Spleen (tissue), 11 donors: ENCODE measurements around the gene PTX3. TPM values are rescaled to one million over a fixed set of nuclear protein-coding genes. Genes with fewer than 3 reads are reported as not detected.

ENCODE experiments used
- DNase-seq: peaks from one replicate; pipeline ENCODE4 v3.0.0-alpha.2; 2020
- H3K27ac ChIP-seq, 8 donors: fragments of 200-600 bp; sonication (generic) in 7 of 8; 1 replicate in 4 of 8; 2 replicates in 4 of 8; pipeline versions ENCODE4 v1.5.0 to v1.8.0; 2016 to 2021; ENCODE audit warnings: inconsistent platforms in 4 of 8, mild to moderate bottlenecking in 4 of 8, moderate library complexity in 1 of 8
- H3K27me3 ChIP-seq, 7 donors: fragments of 200-600 bp; sonication (generic) in 6 of 7; replicated peaks in 1 of 7; 1 replicate in 4 of 7; 2 replicates in 3 of 7; pipeline versions ENCODE4 v1.5.0 to v1.8.0; 2016 to 2021; ENCODE audit warnings: inconsistent platforms in 3 of 7, mild to moderate bottlenecking in 1 of 7
- H3K36me3 ChIP-seq, 6 donors: fragments of 200-600 bp; sonication (generic) in 5 of 6; 1 replicate in 4 of 6; 2 replicates in 2 of 6; pipeline versions ENCODE4 v1.5.0 to v1.8.0; 2016 to 2021; ENCODE audit warnings: inconsistent platforms in 2 of 6
- H3K4me1 ChIP-seq, 6 donors: fragments of 200-600 bp; sonication (generic) in 5 of 6; 1 replicate in 3 of 6; 2 replicates in 3 of 6; pipeline versions ENCODE4 v1.5.0 to v1.8.0; 2016 to 2021; ENCODE audit warnings: inconsistent platforms in 3 of 6
- H3K4me3 ChIP-seq, 8 donors: fragments of 200-600 bp; sonication (generic) in 7 of 8; 1 replicate in 4 of 8; 2 replicates in 4 of 8; pipeline versions ENCODE4 v1.5.0 to v1.8.0; 2016 to 2021; ENCODE audit warnings: inconsistent platforms in 4 of 8, mild to moderate bottlenecking in 4 of 8, moderate library complexity in 2 of 8
- H3K9me3 ChIP-seq, 8 donors: fragments of 200-600 bp; sonication (generic) in 7 of 8; 1 replicate in 4 of 8; 2 replicates in 4 of 8; pipeline versions ENCODE4 v1.5.0 to v1.8.0; 2016 to 2021; ENCODE audit warnings: inconsistent platforms in 4 of 8
- CTCF ChIP-seq, 11 experiments: fragments of 200-600 bp in 7 of 11; fragments of 450-650 bp in 4 of 11; sonication (generic) in 4 of 11; IDR thresholded peaks in 8 of 11; conservative IDR thresholded peaks in 3 of 11; 1 replicate in 7 of 11; 2 replicates in 4 of 11; pipeline versions ENCODE4 v1.4.0 to v1.8.0; 2016 to 2021; ENCODE audit warnings: antibody characterized with exemption in 11 of 11, inconsistent platforms in 4 of 11, mild to moderate bottlenecking in 1 of 11
- POLR2A ChIP-seq, 3 donors: fragments of 450-650 bp; IDR thresholded peaks; one replicate each; pipeline ENCODE4 v1.5.1; 2017; ENCODE audit warnings: antibody characterized with exemption in 3 of 3, mild to moderate bottlenecking in 1 of 3
- POLR2AphosphoS5 ChIP-seq, 3 donors: sonication (generic); formaldehyde crosslinking; IDR thresholded peaks; one replicate each; pipeline ENCODE4 v1.5.1; 2017; ENCODE audit warnings: antibody characterized with exemption in 3 of 3
- WGBS, 5 donors: extraction: QIAGEN DNeasy Blood & Tissue Kit in 3 of 5; methylation state at CpG; one replicate each; pipeline versions ENCODE4 v1.1.5 to v1.1.7; 2013 to 2018; 5-methylcytosine and 5-hydroxymethylcytosine counted together
- intact Hi-C: fragments of 100-400 bp; cut with DNase I; formaldehyde crosslinking; loops from one replicate; pipeline ENCODE4 v1.15.0; 2023; ENCODE audit warnings: low total_unique reads
- polyA plus RNA-seq, 3 donors: library from polyadenylated mRNA; stranded (reverse); fragments of 200-250 nt; gene quantifications; one replicate each; pipeline ENCODE4 v1.2.1, GENCODE V29; 2013
- total RNA-seq, 7 donors: library from RNA; depleted of rRNA in 3 of 7; stranded (reverse); fragments of >200 nt in 3 of 7; fragmentation: NEBNext Ultra II Directional in 4 of 7; extraction: Animal tissue kit (Norgen Biotek cat#: 25700) in 4 of 7; gene quantifications; one replicate each; pipeline versions ENCODE4 v1.1.0 to v1.2.1, GENCODE V29; 2016 to 2021
- donor health status: healthy with polysubstance abuse.
- donor health status: DM: no; HTN: no; CAD: no; lungs with moderate emphysema.
- donor health status: DM: no; HTN: no; CAD: no.
- donor health status: Bipolar disorder and iron deficiency.
- donor health status: healthy.
- donor health status: DM: no; HTN: no; CAD: no.
- donor health status: DM: yes; HTN: yes; CAD: no.

PTX3 gene
- total and polyA plus RNA-seq, 10 donors = 3.3 to 26.5 (median 20.7) TPM

DNA sequence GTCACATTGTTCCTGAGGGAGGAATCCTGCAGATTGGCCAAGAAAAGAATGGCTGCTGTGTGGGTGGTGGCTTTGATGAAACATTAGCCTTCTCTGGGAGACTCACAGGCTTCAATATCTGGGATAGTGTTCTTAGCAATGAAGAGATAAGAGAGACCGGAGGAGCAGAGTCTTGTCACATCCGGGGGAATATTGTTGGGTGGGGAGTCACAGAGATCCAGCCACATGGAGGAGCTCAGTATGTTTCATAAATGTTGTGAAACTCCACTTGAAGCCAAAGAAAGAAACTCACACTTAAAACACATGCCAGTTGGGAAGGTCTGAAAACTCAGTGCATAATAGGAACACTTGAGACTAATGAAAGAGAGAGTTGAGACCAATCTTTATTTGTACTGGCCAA is 6.1 kb downstream of the PTX3 start:
- WGBS, 5 donors = 54 to 83% (median 68%) methylated on average over 2 of the region's 2 CpGs
- Histone ChIP-seq H3K4me3 (no peak overlapping the region), H3K4me1 (peaks cover 0 to 47% (median 13%) of the 10 kb centered on the region in 6 donors), H3K27me3 (peaks cover 0 to 20% (median 7%) of the 10 kb centered on the region in 7 donors), H3K9me3 (no peaks in the 10 kb centered on the region), H3K36me3 (peaks cover 0 to 11% (median 0%) of the 10 kb centered on the region in 6 donors), H3K27ac (no peak overlapping the region)
- intact Hi-C loops = no loop called here
- no peak for TF ChIP-seq POLR2A (IDR thresholded peaks at IDR 0.05)
- TF ChIP-seq CTCF (IDR thresholded peaks at IDR 0.05 in 8 of 11, conservative IDR thresholded peaks at IDR 0.05 in 3 of 11) = no peak
- TF ChIP-seq POLR2AphosphoS5 (IDR thresholded peaks at IDR 0.05) = no peak
- DNase-seq = no peak

- DNase-seq = no peak
- WGBS, 5 donors = 60 to 77% (median 71%) methylated on average over 3 of the region's 3 CpGs
- H3K4me1 ChIP-seq = peaks cover 0 to 33% (median 6%) of the 10 kb centered on the region in 6 donors
- TF ChIP-seq CTCF (IDR thresholded peaks at IDR 0.05 in 8 of 11, conservative IDR thresholded peaks at IDR 0.05 in 3 of 11) (no peak), POLR2A (IDR thresholded peaks at IDR 0.05) (no peak), POLR2AphosphoS5 (IDR thresholded peaks at IDR 0.05) (no peak)
- H3K9me3 ChIP-seq = peaks cover 0 to 5% (median 0%) of the 10 kb centered on the region in 8 donors
- no peak overlapping the region for H3K27ac ChIP-seq
- H3K4me3 ChIP-seq = no peak overlapping the region
- H3K36me3 ChIP-seq = peaks cover 0 to 11% (median 0%) of the 10 kb centered on the region in 6 donors
- H3K27me3 ChIP-seq = peaks cover 0 to 6% (median 0%) of the 10 kb centered on the region in 7 donors
- intact Hi-C loops = no loop called here
Measured at GRCh38 chr3:157443905-157444796, 7.5 kb downstream of the PTX3 start.

DNA sequence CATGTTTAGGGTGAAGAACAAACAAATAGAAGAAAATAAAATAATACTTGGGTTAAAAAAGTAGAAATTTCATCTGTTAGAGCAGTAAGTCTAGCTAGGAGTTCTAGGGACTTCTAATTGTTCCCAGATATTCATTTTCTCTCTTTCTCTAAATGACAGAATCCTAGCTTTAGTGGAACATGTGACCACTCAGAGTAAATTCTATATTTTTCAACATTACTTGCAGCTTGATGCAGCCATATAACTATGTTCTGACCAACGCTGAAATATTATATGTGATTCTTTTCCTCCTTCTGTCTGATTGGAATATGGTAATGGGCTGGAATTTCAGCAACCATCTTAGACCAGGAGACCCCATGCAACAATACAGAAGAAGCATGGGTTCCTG is 8.1 kb downstream of the PTX3 start:
- no peak overlapping the region for H3K4me3 ChIP-seq
- intact Hi-C loops = no loop called here
- peaks cover 0 to 11% (median 0%) of the 10 kb centered on the region in 6 donors for H3K36me3 ChIP-seq
- DNase-seq = no peak
- H3K9me3 ChIP-seq = peaks cover 0 to 5% (median 0%) of the 10 kb centered on the region in 8 donors
- peaks cover 0 to 28% (median 5%) of the 10 kb centered on the region in 6 donors for H3K4me1 ChIP-seq
- no peaks in the 10 kb centered on the region for H3K27me3 ChIP-seq
- peak overlapping the region in 1 of 8 donors; percentile 64 for H3K27ac ChIP-seq
- 79 to 98% (median 88%) methylated on average over 1 of the region's 1 CpG for WGBS, 5 donors
- TF ChIP-seq CTCF (IDR thresholded peaks at IDR 0.05 in 8 of 11, conservative IDR thresholded peaks at IDR 0.05 in 3 of 11) (no peak), POLR2A (IDR thresholded peaks at IDR 0.05) (no peak), POLR2AphosphoS5 (IDR thresholded peaks at IDR 0.05) (no peak)

- WGBS, 5 donors = 38 to 80% (median 63%) methylated on average over 1 of the region's 1 CpG
- H3K36me3 ChIP-seq = peaks cover 0 to 11% (median 0%) of the 10 kb centered on the region in 6 donors
- H3K27ac ChIP-seq = peak overlapping the region in 3 of 8 donors; percentile 4 to 64 (median 42)
- H3K9me3 ChIP-seq = peaks cover 0 to 5% (median 0%) of the 10 kb centered on the region in 8 donors
- H3K4me1 ChIP-seq = peaks cover 0 to 24% (median 3%) of the 10 kb centered on the region in 6 donors
- H3K27me3 ChIP-seq = no peaks in the 10 kb centered on the region
- no peak overlapping the region for H3K4me3 ChIP-seq
- TF ChIP-seq POLR2AphosphoS5 (IDR thresholded peaks at IDR 0.05) = no peak
- TF ChIP-seq CTCF (IDR thresholded peaks at IDR 0.05 in 8 of 11, conservative IDR thresholded peaks at IDR 0.05 in 3 of 11) = no peak
- no peak for TF ChIP-seq POLR2A (IDR thresholded peaks at IDR 0.05)
- intact Hi-C loops = no loop called here
- no peak for DNase-seq
Measured at GRCh38 chr3:157445857-157446256, 9.2 kb downstream of the PTX3 start.
